ENCODE measurements around the gene MORN1. TPM values are rescaled to one million over a fixed set of nuclear protein-coding genes. Genes with fewer than 3 reads are reported as not detected.

MORN1 gene
- total RNA-seq, 1 donor from 2014 or later, result 24.4 TPM

- H3K9me3 Mint-ChIP-seq, result no peaks in the 10 kb centered on the region
- TF ChIP-seq, protein P1, sequence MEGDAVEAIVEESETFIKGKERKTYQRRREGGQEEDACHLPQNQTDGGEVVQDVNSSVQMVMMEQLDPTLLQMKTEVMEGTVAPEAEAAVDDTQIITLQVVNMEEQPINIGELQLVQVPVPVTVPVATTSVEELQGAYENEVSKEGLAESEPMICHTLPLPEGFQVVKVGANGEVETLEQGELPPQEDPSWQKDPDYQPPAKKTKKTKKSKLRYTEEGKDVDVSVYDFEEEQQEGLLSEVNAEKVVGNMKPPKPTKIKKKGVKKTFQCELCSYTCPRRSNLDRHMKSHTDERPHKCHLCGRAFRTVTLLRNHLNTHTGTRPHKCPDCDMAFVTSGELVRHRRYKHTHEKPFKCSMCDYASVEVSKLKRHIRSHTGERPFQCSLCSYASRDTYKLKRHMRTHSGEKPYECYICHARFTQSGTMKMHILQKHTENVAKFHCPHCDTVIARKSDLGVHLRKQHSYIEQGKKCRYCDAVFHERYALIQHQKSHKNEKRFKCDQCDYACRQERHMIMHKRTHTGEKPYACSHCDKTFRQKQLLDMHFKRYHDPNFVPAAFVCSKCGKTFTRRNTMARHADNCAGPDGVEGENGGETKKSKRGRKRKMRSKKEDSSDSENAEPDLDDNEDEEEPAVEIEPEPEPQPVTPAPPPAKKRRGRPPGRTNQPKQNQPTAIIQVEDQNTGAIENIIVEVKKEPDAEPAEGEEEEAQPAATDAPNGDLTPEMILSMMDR (conservative IDR thresholded peaks at IDR 0.05), result no peak
- no peak overlapping the region for H3K27ac Mint-ChIP-seq (ENCODE audit: unreplicated experiment)
- H3K36me3 Mint-ChIP-seq (ENCODE audit: low read depth), result no peaks in the 10 kb centered on the region
- H3K4me1 Mint-ChIP-seq, result no peaks in the 10 kb centered on the region
- no peak for DNase-seq (ENCODE audit: low read depth, low spot score)
- peak overlapping the region; percentile 51 for H3K4me3 Mint-ChIP-seq
- H3K27me3 Mint-ChIP-seq (ENCODE audit: low read depth), result no peaks in the 10 kb centered on the region
Observed at GRCh38 chr1:2407991-2408275, 16.6 kb upstream of the MORN1 start.

GRCh38 chr1:2407166-2407990, 16.0 kb upstream of the MORN1 start:
- Mint-ChIP-seq H3K36me3 (ENCODE audit: low read depth) (no peaks in the 10 kb centered on the region), H3K27me3 (ENCODE audit: low read depth) (no peaks in the 10 kb centered on the region), H3K4me1 (no peaks in the 10 kb centered on the region), H3K4me3 (peak overlapping the region; percentile 79), H3K9me3 (no peaks in the 10 kb centered on the region), H3K27ac (ENCODE audit: unreplicated experiment) (no peak overlapping the region)
- TF ChIP-seq, protein P1 (conservative IDR thresholded peaks at IDR 0.05), result no peak
- DNase-seq (ENCODE audit: low read depth, low spot score), result no peak

DNA sequence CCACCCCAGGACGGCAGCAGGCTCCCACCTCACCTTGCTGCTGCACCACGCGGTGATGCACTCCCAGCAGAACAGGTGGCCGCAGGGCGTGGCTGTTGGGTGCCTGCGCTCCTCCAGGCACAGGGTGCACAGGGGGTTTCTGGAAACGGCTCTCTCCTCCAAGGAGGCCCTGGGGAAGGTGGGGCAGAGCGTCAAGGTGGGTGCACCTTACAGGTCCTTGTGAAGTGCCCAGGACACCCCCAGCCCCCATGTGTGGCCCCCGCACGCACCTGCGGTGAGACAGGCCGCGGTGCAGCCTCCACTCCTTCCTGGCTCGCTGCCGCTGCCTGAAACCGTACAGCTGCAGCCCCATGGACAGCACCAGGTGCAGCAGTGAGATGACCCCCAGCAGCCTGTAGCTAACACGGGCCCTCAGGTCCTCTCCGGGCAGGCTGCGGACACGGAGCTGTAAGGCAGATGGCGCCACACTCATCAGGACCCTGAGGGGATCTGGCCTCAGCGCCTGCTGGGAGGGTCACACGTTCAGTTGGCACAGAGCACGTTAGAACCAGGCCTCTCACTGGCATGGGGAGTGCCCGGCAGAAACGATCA, 15.2 kb upstream of the MORN1 start:
- H3K27ac Mint-ChIP-seq (ENCODE audit: unreplicated experiment), result no peak overlapping the region

DNA sequence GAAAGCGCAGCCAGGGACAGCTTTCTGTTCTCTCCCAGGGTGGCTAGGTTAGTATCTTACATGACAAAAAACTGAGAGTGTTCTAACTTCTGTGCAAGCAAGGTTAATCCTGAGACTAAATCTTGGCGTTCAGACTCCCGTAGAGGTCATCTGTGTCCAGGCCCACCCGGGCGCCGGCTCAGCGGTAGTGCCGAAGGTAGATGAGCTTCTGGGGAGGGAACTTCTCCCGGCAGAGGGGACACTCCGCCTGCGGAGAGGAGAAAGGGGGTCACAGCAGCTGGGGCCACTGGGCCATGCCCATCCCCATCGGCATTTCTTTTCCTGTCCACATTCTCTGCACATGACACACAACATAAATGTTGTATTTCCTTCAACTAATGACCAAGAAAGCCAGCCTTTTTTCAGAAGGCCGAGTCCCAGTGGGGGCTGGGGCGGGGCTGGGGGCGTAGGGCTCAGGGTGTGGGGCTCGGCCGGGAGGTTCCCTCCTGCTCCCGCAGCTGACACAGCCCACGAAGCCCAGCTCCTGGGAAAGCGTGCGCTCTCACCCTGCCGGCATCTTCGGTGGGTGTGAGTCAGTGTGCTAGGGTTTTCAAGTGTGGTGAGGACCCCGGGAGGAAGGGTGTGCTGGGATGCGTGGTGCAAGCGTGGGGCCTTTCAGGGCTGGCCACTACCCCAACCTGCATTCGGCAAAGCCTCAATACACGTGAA, 14.4 kb upstream of the MORN1 start:
- no peak overlapping the region for H3K27ac Mint-ChIP-seq (ENCODE audit: unreplicated experiment)
- H3K4me3 Mint-ChIP-seq, result peak overlapping the region; percentile 41
- TF ChIP-seq, protein P1 (conservative IDR thresholded peaks at IDR 0.05), result no peak
- H3K4me1 Mint-ChIP-seq, result no peaks in the 10 kb centered on the region
- no peaks in the 10 kb centered on the region for H3K9me3 Mint-ChIP-seq
- no peaks in the 10 kb centered on the region for H3K27me3 Mint-ChIP-seq (ENCODE audit: low read depth)
- H3K36me3 Mint-ChIP-seq (ENCODE audit: low read depth), result no peaks in the 10 kb centered on the region
- DNase-seq (ENCODE audit: low read depth, low spot score), result no peak

More for the DNA sequence above, 15.2 kb upstream of the MORN1 start:
- TF ChIP-seq, protein P1 (conservative IDR thresholded peaks at IDR 0.05), result no peak
- no peaks in the 10 kb centered on the region for H3K36me3 Mint-ChIP-seq (ENCODE audit: low read depth)
- no peaks in the 10 kb centered on the region for H3K9me3 Mint-ChIP-seq
- no peaks in the 10 kb centered on the region for H3K4me1 Mint-ChIP-seq
- peak overlapping the region; percentile 79 for H3K4me3 Mint-ChIP-seq
- DNase-seq (ENCODE audit: low read depth, low spot score), result no peak
- H3K27me3 Mint-ChIP-seq (ENCODE audit: low read depth), result no peaks in the 10 kb centered on the region

DNA sequence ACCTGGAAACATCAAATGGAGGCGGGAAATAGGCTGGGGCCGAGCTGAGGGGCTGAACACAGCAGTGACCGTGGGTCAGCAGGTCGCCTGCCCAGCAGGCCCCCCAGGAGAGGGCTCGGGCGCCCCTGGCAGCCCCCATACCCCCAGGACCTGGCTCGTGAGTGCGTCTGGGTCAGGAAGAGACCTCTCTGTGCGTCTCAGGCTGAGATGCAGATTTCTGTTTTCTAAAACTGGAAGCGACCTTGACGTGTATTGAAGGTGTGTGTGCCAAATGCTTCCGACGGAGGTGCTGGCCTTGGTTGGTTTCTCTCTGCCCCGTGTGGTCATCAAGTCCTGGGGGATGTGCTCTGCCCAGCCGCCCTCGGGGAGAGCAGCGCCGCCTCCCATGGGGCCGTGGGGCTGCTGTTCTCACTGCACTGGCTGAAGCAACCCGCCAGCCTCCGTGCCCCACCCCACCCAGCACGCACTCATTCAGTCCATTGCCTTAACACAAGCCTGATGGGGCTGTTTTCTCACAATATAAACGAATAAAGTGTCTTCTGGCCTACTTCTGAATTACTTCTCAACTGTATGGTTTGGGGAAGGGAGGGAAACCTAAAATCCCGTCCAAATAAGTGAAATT, 13.6 kb upstream of the MORN1 start:
- TF ChIP-seq, protein P1 (conservative IDR thresholded peaks at IDR 0.05), result no peak
- Mint-ChIP-seq H3K27ac (ENCODE audit: unreplicated experiment) (no peak overlapping the region), H3K4me3 (peak overlapping the region; percentile 47), H3K36me3 (ENCODE audit: low read depth) (peaks cover 3% of the 10 kb centered on the region), H3K9me3 (no peaks in the 10 kb centered on the region), H3K27me3 (ENCODE audit: low read depth) (no peaks in the 10 kb centered on the region), H3K4me1 (no peaks in the 10 kb centered on the region)
- DNase-seq (ENCODE audit: low read depth, low spot score), result no peak
